ENCODE results near the gene AKAIN1.

AKAIN1 gene

GRCh38 chr18:5093902-5094301 lies 103.2 kb downstream of the AKAIN1 start:
- no peak for DNase-seq (ENCODE audit: low spot score)

Data from AG20443 (cell line).